GM13977 (cell line): ENCODE data around the gene MAPKAPK2.

Experiments used
- DNase-seq: peaks from one replicate; pipeline ENCODE4 v3.0.0; 2012; ENCODE audit warnings: low spot score
- CTCF ChIP-seq: IDR thresholded peaks from 2 replicates; pipeline ENCODE4 v1.5.1; 2012; ENCODE audit warnings: mild to moderate bottlenecking, control low read depth; ENCODE audit not compliant: insufficient read depth; ENCODE audit errors: extremely low read depth, missing control alignments
- in situ Hi-C: fragments of 300-500 bp; cut with MboI; formaldehyde crosslinking; loops from one replicate; pipeline ENCODE4 v1.12.0; 2022; ENCODE audit warnings: low sequenced_read_pairs, low pct_unique_long_range_greater_than_20kb, mixed read lengths, inconsistent platforms; ENCODE audit not compliant: unreplicated experiment

Gene MAPKAPK2

GRCh38 chr1:206751891-206752290, 67.2 kb downstream of the MAPKAPK2 start:
- no peak for TF ChIP-seq CTCF
- in situ Hi-C loops: no loop called here
- DNase-seq: no peak

- no peak for DNase-seq
Observed at GRCh38 chr1:206752481-206752880, 67.8 kb downstream of the MAPKAPK2 start.

GRCh38 chr1:206753141-206753540, 68.4 kb downstream of the MAPKAPK2 start:
- DNase-seq: no peak

More at GRCh38 chr1:206752481-206752880, 67.8 kb downstream of the MAPKAPK2 start:
- in situ Hi-C loops: no loop called here
- TF ChIP-seq CTCF: no peak

GRCh38 chr1:206754011-206754410, 69.3 kb downstream of the MAPKAPK2 start:
- TF ChIP-seq CTCF: no peak
- no peak for DNase-seq
- in situ Hi-C loops: no loop called here

More at GRCh38 chr1:206753141-206753540, 68.4 kb downstream of the MAPKAPK2 start:
- in situ Hi-C loops: no loop called here
- TF ChIP-seq CTCF: no peak

- DNase-seq: no peak
- in situ Hi-C loops: no loop called here
- no peak for TF ChIP-seq CTCF
Observed at GRCh38 chr1:206757524-206758266, 73.0 kb downstream of the MAPKAPK2 start.

GRCh38 chr1:206760590-206760989, 75.9 kb downstream of the MAPKAPK2 start:
- TF ChIP-seq CTCF: no peak
- in situ Hi-C loops: no loop called here
- no peak for DNase-seq
